ENCODE data around the gene MCF2L2. TPM values are rescaled to one million over a fixed set of nuclear protein-coding genes. Genes with fewer than 3 reads are reported as not detected.

MCF2L2 gene
- total and polyA plus RNA-seq, 2 of the 13 experiments (the other 11 are each of a cell fraction or from before 2014, with no cell fraction given) = not detected

DNA sequence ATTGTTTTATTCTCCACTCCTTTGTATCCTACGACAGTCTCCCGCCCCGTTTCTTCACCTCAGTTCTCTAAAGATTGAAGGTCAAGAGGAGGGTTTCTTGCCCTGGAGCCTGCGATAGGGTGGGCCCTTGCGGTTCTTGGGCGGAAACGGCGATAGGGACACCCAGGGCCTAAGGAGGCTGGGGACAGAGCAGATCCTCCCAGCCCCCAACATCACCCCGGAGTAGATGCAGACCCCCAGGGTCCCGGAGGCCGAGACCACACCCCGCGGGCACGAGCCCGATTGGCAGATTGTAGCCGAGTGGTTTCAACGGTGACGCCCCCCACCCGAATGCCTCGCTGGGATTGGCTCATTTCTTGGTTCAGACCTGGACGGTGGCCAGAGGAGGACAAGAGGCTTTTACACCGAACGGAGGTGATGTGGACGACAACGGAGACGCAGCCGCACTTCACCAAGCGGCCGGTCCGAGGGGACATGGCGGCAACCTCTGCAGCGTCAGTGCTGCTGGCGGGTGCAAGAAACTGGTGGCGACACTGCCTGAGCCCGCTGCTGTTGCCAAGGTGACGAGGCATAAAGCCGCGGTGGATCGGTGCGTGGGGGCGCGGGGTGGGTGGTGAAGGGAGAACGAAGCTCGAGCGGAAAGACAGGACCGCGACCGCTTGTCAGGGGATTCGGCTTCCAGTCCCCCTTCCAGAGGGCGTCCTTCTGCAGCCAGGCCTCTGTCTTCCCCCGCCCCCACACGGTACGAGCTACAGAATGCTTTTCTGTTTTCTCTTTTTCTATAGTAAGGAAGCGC lies 19.0 kb upstream of the MCF2L2 start (continued):
- TF ChIP-seq, protein P1, sequence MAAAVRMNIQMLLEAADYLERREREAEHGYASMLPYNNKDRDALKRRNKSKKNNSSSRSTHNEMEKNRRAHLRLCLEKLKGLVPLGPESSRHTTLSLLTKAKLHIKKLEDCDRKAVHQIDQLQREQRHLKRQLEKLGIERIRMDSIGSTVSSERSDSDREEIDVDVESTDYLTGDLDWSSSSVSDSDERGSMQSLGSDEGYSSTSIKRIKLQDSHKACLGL (CRISPR knock-in tag; IDR thresholded peaks at IDR 0.05) = 0 out of 2 replicates have a peak, but pooled peaks have one; percentile 56
- TF ChIP-seq ZBTB43 (CRISPR knock-in tag; conservative IDR thresholded peaks at IDR 0.05) (0 out of 2 replicates have a peak, but pooled peaks have one; percentile 9), ZKSCAN5 (CRISPR knock-in tag; IDR thresholded peaks at IDR 0.05) (peak; percentile 99), ZNF629 (CRISPR knock-in tag; conservative IDR thresholded peaks at IDR 0.05) (no peak), GLI4 (CRISPR knock-in tag; IDR thresholded peaks at IDR 0.05; ENCODE audit: borderline replicate concordance) (peak; percentile 76; the same call in 1 of the 2 replicates), MTA1 (CRISPR knock-in tag; IDR thresholded peaks at IDR 0.05; ENCODE audit: borderline replicate concordance) (peak; percentile 90; the same call in 1 of the 2 replicates), NFIB (CRISPR knock-in tag; IDR thresholded peaks at IDR 0.05; ENCODE audit: borderline replicate concordance) (no peak), ZNF83 (CRISPR knock-in tag; IDR thresholded peaks at IDR 0.05; ENCODE audit: borderline replicate concordance) (peak; percentile 86; the same call in 1 of the 2 replicates), RAD21 (CRISPR knock-in tag; IDR thresholded peaks at IDR 0.05) (0 out of 2 replicates have a peak, but pooled peaks have one; percentile 13), ZNF570 (CRISPR knock-in tag; IDR thresholded peaks at IDR 0.05; ENCODE audit: borderline replicate concordance) (no peak), NFRKB (IDR thresholded peaks at IDR 0.05) (no peak), ZNF143 (CRISPR knock-in tag; IDR thresholded peaks at IDR 0.05) (no peak), JUN (CRISPR knock-in tag; IDR thresholded peaks at IDR 0.05) (peak; percentile 44; the same call in 1 of the 2 replicates), ZNF546 (CRISPR knock-in tag; conservative IDR thresholded peaks at IDR 0.05) (0 out of 2 replicates have a peak, but pooled peaks have one; percentile 26), ZNF646 (CRISPR knock-in tag; IDR thresholded peaks at IDR 0.05) (no peak), BCL6 (CRISPR knock-in tag; IDR thresholded peaks at IDR 0.05) (peak; percentile 68), ZNF256 (CRISPR knock-in tag; conservative IDR thresholded peaks at IDR 0.05) (no peak), ZKSCAN8 (CRISPR knock-in tag; IDR thresholded peaks at IDR 0.05; ENCODE audit: borderline replicate concordance) (no peak), NCOR1 (IDR thresholded peaks at IDR 0.05; ENCODE audit: borderline replicate concordance, low read length) (no peak), ZNF180 (CRISPR knock-in tag; IDR thresholded peaks at IDR 0.05; ENCODE audit: borderline replicate concordance, low read depth) (no peak)
- TF ChIP-seq, protein P2, sequence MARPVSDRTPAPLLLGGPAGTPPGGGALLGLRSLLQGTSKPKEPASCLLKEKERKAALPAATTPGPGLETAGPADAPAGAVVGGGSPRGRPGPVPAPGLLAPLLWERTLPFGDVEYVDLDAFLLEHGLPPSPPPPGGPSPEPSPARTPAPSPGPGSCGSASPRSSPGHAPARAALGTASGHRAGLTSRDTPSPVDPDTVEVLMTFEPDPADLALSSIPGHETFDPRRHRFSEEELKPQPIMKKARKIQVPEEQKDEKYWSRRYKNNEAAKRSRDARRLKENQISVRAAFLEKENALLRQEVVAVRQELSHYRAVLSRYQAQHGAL (CRISPR knock-in tag; IDR thresholded peaks at IDR 0.05; ENCODE audit: not compliant biosample characterization) = peak; percentile 53

All from HepG2 (cell line).